Activated naive CD4-positive, alpha-beta T cell treated with anti-CD3 and anti-CD28 coated beads for 36 hours (primary cell): Measurements from ENCODE around the gene TOR1A. TPM values are rescaled to one million over a fixed set of nuclear protein-coding genes. Genes with fewer than 3 reads are reported as not detected.

ENCODE experiments used
- microRNA-seq: library from miRNA; unstranded; fragments of <30 nt; microRNA quantifications from one replicate; pipeline ENCODE4 v1.2.0, GENCODE V29; 2022; ENCODE audit warnings: borderline microRNAs expressed, borderline replicate concordance
- total RNA-seq, 2 experiments: library from RNA; stranded (reverse); gene quantifications; one replicate each; pipeline ENCODE4 v1.2.3, GENCODE V29; 2021

TOR1A gene
- total RNA-seq, 2 experiments from 2014 or later: 26.2 to 28.2 TPM

Small RNA genes lying within 50 kb of the gene (microRNA-seq; reads per million reads assigned to microRNA genes)
- not detected for gene MIR6855

Other genes with a start within 250 kb of the TOR1A start
- gene C9orf50, start 203.0 kb downstream of the TOR1A start, total RNA-seq: not detected
- gene NTMT1, start 198.0 kb downstream of the TOR1A start, total RNA-seq: 10 to 100 TPM; 58.6 to 59.3 TPM
- 10 to 100 TPM; 13.0 to 13.8 TPM for gene ASB6, start 182.0 kb downstream of the TOR1A start, total RNA-seq
- gene PRRX2, start 158.5 kb downstream of the TOR1A start, total RNA-seq: under 1 TPM; 0.69 to 0.83 TPM
- under 1 TPM; 0.31 to 0.44 TPM for gene PTGES, start 71.1 kb downstream of the TOR1A start, total RNA-seq
- gene TOR1B, start 21.0 kb downstream of the TOR1A start, total RNA-seq: 10 to 100 TPM; 18.8 to 21.3 TPM
- gene C9orf78, start 11.1 kb upstream of the TOR1A start, total RNA-seq: 10 to 100 TPM; 45.3 to 45.7 TPM
- gene USP20, start 11.3 kb upstream of the TOR1A start, total RNA-seq: 10 to 100 TPM; 54.7 to 54.9 TPM
- gene FNBP1, start 219.1 kb upstream of the TOR1A start, total RNA-seq: 100 to 1,000 TPM; 126 to 128 TPM
- 10 to 100 TPM; 19.0 to 20.0 TPM for gene GPR107, start 229.8 kb upstream of the TOR1A start, total RNA-seq